ENCODE measurements around the gene ADARB2.

ADARB2 gene

GRCh38 chr10:1527951-1528350, 209.4 kb downstream of the ADARB2 start:
- ChIA-PET CTCF (no interaction called here), POLR2A (no interaction called here)
- TF ChIP-seq CTCF (IDR thresholded peaks at IDR 0.05; ENCODE audit: control extremely low read depth, extremely low read depth, low read depth, missing control alignments) = no peak
- no peak for DNase-seq (ENCODE audit: extremely low spot score)

- no peak for DNase-seq (ENCODE audit: extremely low spot score)
- no peak for TF ChIP-seq CTCF (IDR thresholded peaks at IDR 0.05; ENCODE audit: control extremely low read depth, extremely low read depth, low read depth, missing control alignments)
- CTCF ChIA-PET = no interaction called here
- POLR2A ChIA-PET = no interaction called here
Measured at GRCh38 chr10:1526436-1527055, 210.8 kb downstream of the ADARB2 start.

- TF ChIP-seq CTCF (IDR thresholded peaks at IDR 0.05; ENCODE audit: control extremely low read depth, extremely low read depth, low read depth, missing control alignments) = no peak
- ChIA-PET POLR2A (no interaction called here), CTCF (no interaction called here)
- no peak for DNase-seq (ENCODE audit: extremely low spot score)
Measured at GRCh38 chr10:1525354-1526162, 211.8 kb downstream of the ADARB2 start.

DNA sequence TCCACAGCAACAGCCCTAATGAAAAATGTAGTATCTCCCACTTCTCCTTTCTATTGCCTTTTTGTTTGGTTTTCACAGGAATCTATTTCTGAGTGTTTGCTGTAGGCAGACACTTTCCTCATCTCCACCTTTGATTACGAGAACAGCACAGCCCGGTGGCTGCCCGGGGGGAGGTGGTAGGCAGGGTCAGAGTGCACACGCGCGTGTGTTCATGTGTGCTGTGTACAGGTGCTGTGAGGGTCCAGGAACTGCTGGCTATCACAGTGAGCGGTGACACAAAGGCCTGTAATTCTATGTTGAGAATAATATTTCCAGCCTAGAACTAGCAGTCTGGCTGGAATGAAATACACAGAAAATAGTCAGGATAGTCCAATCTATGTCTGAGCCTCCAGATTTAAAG, 212.8 kb downstream of the ADARB2 start:
- TF ChIP-seq CTCF (IDR thresholded peaks at IDR 0.05; ENCODE audit: control extremely low read depth, extremely low read depth, low read depth, missing control alignments) = no peak
- DNase-seq (ENCODE audit: extremely low spot score) = no peak
- ChIA-PET CTCF (no interaction called here), POLR2A (no interaction called here)

DNA sequence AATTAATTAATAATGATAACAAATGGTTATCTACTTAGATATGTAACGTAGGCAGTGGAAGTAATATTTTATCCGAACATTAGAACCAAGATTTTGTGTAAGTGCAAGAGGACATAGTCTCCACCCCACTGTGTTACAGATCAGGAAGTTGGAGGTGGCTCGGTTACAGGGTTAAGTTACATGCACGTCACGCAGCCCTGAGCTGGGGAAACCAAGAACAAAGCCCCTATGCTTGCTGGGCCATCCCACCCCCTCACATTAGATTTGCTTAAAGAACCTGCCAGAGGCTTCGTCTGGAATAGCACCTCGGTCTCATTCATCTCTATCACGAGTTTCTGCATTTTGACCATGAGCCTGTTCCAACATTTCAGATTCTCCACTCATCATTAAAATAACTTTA, 214.1 kb downstream of the ADARB2 start:
- ChIA-PET POLR2A (no interaction called here), CTCF (interaction anchor here (1.7 kb wide), 1 partner anchor 14 kb away, joined by 5 read pairs; no protein-coding TSS in a partner anchor)
- no peak for TF ChIP-seq CTCF (IDR thresholded peaks at IDR 0.05; ENCODE audit: control extremely low read depth, extremely low read depth, low read depth, missing control alignments)
- DNase-seq (ENCODE audit: extremely low spot score) = no peak

GRCh38 chr10:1522237-1522636, 215.1 kb downstream of the ADARB2 start:
- no peak for DNase-seq (ENCODE audit: extremely low spot score)
- POLR2A ChIA-PET = no interaction called here
- CTCF ChIA-PET = interaction anchor here (1.0 to 1.7 kb wide), 3 partner anchors 9 to 20 kb away, joined by 3 to 5 read pairs (median 3); no protein-coding TSS in a partner anchor
- no peak for TF ChIP-seq CTCF (IDR thresholded peaks at IDR 0.05; ENCODE audit: control extremely low read depth, extremely low read depth, low read depth, missing control alignments)

Data from GM10248 (cell line).